Esophagus squamous epithelium (tissue), 5 donors: Measurements from ENCODE around the gene NUP205. TPM values are rescaled to one million over a fixed set of nuclear protein-coding genes. Genes with fewer than 3 reads are reported as not detected.
"Not testable (repeated sequence)": the region's sequence is repeated elsewhere in the genome, so short reads cannot be mapped to it uniquely, and the experiment has no call there.

Experiments used
- DNase-seq: peaks from one replicate; lab custom pipeline; 2025; lab: John Stamatoyannopoulos, UW
- H3K27ac ChIP-seq, 4 donors: fragments of 200-600 bp; sonication (generic); one replicate each; pipeline ENCODE4 v1.5.1; 2016 to 2019; ENCODE audit warnings: mild to moderate bottlenecking in 1 of 4
- H3K27me3 ChIP-seq, 4 donors: fragments of 200-600 bp; sonication (generic); 1 replicate in 3 of 4; 2 replicates in 1 of 4; pipeline versions ENCODE4 v1.5.1 to v1.6.0; 2017 to 2021; ENCODE audit warnings: antibody characterized with exemption in 1 of 4
- H3K36me3 ChIP-seq, 3 donors: fragments of 200-600 bp; sonication (generic); one replicate each; pipeline ENCODE4 v1.5.1; 2016 to 2019
- H3K4me1 ChIP-seq, 3 donors: fragments of 200-600 bp; sonication (generic); one replicate each; pipeline ENCODE4 v1.5.1; 2017 to 2019
- H3K4me3 ChIP-seq, 4 donors: fragments of 200-600 bp; sonication (generic); 1 replicate in 3 of 4; 2 replicates in 1 of 4; pipeline ENCODE4 v1.5.1; 2016 to 2019; ENCODE audit warnings: mild to moderate bottlenecking in 2 of 4, moderate library complexity in 1 of 4
- H3K9me3 ChIP-seq, 3 donors: fragments of 200-600 bp; sonication (generic); one replicate each; pipeline ENCODE4 v1.5.1; 2016 to 2019
- POLR2A ChIP-seq, 4 donors: fragments of 450-650 bp; IDR thresholded peaks; one replicate each; pipeline ENCODE4 v1.6.1; 2017; ENCODE audit warnings: antibody characterized with exemption in 4 of 4, mild to moderate bottlenecking in 4 of 4, moderate library complexity in 3 of 4
- WGBS, 2 donors: methylation state at CpG; one replicate each; pipeline ENCODE4 v1.1.5; 2018; 5-methylcytosine and 5-hydroxymethylcytosine counted together
- intact Hi-C: fragments of 100-400 bp; cut with DNase I; formaldehyde crosslinking; loops from one replicate; pipeline ENCODE4 v1.15.0; 2022
- total RNA-seq, 4 donors: library from RNA; depleted of rRNA; stranded (reverse); fragments of >200 nt; gene quantifications; one replicate each; pipeline ENCODE4 v1.1.0, GENCODE V29; 2016
- TF ChIP-seq, protein P1 (sequence below), 6 experiments: fragments of 450-650 bp in 4 of 6; fragments of 200-600 bp in 2 of 6; sonication (generic) in 2 of 6; IDR thresholded peaks; one replicate each; pipeline ENCODE4 v1.5.1; 2016 to 2019; ENCODE audit warnings: antibody characterized with exemption in 6 of 6, mild to moderate bottlenecking in 4 of 6, moderate library complexity in 4 of 6
- donor health status: DM: yes; HTN: yes; CAD: no.

Gene NUP205
- total RNA-seq, 4 donors from 2014 or later, result 33.8 to 60.5 (median 48.1) TPM

DNA sequence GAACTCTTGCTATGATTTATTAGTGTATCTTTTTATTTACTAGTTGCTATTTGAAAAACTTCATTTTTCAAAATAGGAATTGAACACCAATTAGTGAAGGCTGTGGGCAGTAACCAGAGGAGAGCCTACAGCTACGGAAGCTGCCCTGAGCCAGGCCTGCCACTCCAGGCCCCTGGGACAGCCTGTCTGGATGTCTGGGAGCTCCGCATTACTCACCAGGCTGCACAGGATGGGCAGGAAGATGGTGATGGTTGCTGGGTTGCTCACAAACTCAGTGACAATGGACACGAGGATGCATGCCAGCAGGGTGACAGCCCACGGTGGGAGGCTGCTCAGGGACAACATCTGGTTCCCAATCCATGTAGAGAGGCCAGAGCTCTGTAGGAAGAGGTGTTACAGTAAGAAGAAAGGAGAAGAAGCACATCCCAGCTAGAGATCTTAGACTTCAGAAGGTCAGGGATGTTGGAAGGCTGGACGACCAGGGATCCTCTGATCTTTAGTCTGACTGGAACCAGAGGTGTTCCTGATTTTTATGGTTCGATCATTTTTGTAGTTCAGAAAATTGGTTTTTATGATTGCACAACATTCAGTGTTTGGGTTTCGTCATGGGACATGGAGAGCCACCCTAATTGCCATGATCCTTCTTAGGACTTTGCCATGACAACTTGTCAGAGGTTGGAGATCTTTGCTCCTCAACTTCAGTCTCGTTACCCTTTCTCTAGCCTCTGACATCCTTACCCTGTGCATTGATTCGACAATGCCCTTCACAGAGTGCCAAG is 127.8 kb downstream of the NUP205 start:
- H3K9me3 ChIP-seq, result no peaks in the 10 kb centered on the region
- DNase-seq, result no peak
- H3K27ac ChIP-seq, result no peak overlapping the region
- H3K4me1 ChIP-seq, result peaks cover 0 to 36% (median 15%) of the 10 kb centered on the region in 3 donors
- no peak for TF ChIP-seq POLR2A (IDR thresholded peaks at IDR 0.05)
- TF ChIP-seq, protein P1, sequence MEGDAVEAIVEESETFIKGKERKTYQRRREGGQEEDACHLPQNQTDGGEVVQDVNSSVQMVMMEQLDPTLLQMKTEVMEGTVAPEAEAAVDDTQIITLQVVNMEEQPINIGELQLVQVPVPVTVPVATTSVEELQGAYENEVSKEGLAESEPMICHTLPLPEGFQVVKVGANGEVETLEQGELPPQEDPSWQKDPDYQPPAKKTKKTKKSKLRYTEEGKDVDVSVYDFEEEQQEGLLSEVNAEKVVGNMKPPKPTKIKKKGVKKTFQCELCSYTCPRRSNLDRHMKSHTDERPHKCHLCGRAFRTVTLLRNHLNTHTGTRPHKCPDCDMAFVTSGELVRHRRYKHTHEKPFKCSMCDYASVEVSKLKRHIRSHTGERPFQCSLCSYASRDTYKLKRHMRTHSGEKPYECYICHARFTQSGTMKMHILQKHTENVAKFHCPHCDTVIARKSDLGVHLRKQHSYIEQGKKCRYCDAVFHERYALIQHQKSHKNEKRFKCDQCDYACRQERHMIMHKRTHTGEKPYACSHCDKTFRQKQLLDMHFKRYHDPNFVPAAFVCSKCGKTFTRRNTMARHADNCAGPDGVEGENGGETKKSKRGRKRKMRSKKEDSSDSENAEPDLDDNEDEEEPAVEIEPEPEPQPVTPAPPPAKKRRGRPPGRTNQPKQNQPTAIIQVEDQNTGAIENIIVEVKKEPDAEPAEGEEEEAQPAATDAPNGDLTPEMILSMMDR (IDR thresholded peaks at IDR 0.05), result no peak
- no peaks in the 10 kb centered on the region for H3K27me3 ChIP-seq
- H3K36me3 ChIP-seq, result peaks cover 0 to 48% (median 0%) of the 10 kb centered on the region in 3 donors
- no peak overlapping the region for H3K4me3 ChIP-seq
- 67 to 95% methylated on average over 6 to 7 of the region's 9 CpGs for WGBS, 2 donors
- intact Hi-C loops, result no loop called here

DNA sequence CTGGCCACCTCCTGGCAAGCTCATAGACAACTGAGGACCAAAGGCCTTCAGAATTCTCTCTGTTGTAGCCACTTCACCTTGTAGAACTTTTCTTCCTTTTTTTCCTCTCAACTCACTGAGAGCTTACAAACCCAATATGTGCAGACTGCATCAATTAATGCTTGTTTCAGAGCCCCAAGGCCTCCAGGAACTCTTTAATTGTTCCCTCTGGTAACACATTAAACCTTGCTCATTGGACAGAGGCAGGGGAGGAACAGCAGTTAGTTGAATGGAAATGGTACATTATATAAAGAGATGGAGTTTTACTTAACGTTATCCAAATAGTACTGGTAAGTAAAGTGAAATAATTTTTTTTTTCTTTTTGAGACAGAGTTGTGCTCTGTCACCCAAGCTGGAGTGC is 129.7 kb downstream of the NUP205 start:
- Histone ChIP-seq H3K36me3 (peaks cover 0 to 55% (median 7%) of the 10 kb centered on the region in 3 donors), H3K27me3 (no peaks in the 10 kb centered on the region), H3K4me1 (peaks cover 0 to 21% (median 11%) of the 10 kb centered on the region in 3 donors), H3K27ac (no peak overlapping the region), H3K9me3 (no peaks in the 10 kb centered on the region), H3K4me3 (no peak overlapping the region)
- 42 to 46% methylated on average over 1 of the region's 1 CpG for WGBS, 2 donors
- DNase-seq, result no peak
- intact Hi-C loops, result no loop called here
- TF ChIP-seq POLR2A (IDR thresholded peaks at IDR 0.05), result no peak
- TF ChIP-seq, protein P1 (IDR thresholded peaks at IDR 0.05), result no peak

DNA sequence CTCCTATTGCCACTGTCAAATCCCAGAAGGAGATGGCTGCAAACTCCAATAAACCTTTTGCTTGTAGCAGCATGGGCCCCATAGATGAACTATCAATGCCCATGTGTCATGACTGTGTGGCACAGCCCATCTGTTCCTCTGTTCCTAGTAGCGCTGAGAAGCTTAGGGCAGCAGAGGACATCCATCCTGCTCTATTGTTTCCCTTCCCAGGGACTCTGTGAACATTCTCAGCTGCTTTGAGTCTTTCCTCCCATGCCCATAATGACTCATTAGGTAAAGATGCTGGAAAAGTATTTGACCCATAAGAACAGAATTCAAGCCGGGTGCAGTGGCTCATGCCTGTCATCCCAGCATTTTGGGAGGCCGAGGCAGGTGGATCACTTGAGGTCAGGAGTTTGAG is 132.8 kb downstream of the NUP205 start:
- TF ChIP-seq, protein P1 (IDR thresholded peaks at IDR 0.05), result no peak
- no peak for TF ChIP-seq POLR2A (IDR thresholded peaks at IDR 0.05)
- Histone ChIP-seq H3K27ac (no peak overlapping the region), H3K9me3 (no peaks in the 10 kb centered on the region), H3K4me1 (no peaks in the 10 kb centered on the region), H3K4me3 (no peak overlapping the region), H3K36me3 (peaks cover 0 to 71% (median 7%) of the 10 kb centered on the region in 3 donors), H3K27me3 (no peaks in the 10 kb centered on the region)
- DNase-seq, result no peak
- WGBS, 2 donors, result 96 to 100% methylated on average over 1 to 3 of the region's 3 CpGs
- intact Hi-C loops, result no loop called here

DNA sequence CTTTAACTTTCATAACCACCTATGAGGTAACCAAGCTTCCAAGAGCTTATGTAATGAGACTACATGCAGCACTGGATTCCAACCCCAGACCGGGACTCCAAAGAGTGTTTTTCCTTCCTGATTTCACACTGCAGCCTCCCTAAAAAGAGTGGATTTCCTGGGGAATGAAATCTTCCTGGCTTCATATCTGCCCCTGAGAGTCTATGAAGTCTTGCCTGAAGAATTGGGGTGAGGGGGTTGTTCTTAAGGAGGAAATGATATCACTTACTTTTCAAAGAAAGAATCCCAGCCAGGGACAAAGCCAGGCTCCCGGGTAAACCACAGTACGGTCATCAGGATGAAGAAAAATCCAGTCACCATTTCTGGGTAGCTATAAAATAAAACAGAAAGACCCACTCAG is 134.3 kb downstream of the NUP205 start:
- Histone ChIP-seq H3K4me1 (peaks cover 0 to 3% (median 0%) of the 10 kb centered on the region in 3 donors), H3K36me3 (peaks cover 0 to 63% (median 7%) of the 10 kb centered on the region in 3 donors), H3K9me3 (no peaks in the 10 kb centered on the region), H3K4me3 (no peak overlapping the region), H3K27me3 (no peaks in the 10 kb centered on the region), H3K27ac (no peak overlapping the region)
- TF ChIP-seq, protein P1 (IDR thresholded peaks at IDR 0.05), result no peak
- TF ChIP-seq POLR2A (IDR thresholded peaks at IDR 0.05), result no peak
- DNase-seq, result no peak
- 67 to 97% methylated on average over 3 of the region's 3 CpGs for WGBS, 2 donors
- intact Hi-C loops, result no loop called here

DNA sequence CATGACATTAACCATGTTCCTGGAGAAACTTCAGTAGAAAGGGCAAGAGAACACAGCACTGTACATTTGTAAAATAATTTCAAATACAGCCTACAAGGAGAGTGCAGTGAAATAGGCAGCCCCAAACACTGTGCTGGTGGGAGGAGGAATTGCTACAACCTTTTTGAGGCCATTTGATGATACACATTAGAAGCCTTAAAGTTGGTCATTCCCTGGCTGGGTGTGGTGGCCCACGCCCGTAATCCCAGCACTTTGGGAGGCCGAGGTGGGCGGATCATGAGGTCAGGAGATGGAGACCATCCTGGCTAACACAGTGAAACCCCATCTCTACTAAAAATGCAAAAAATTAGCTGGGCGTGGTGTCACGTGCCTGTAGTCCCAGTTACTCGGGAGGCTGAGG is 134.9 kb downstream of the NUP205 start:
- H3K27ac ChIP-seq, H3K27me3 ChIP-seq, H3K4me1 ChIP-seq, H3K4me3 ChIP-seq, DNase-seq, intact Hi-C loops, H3K9me3 ChIP-seq: not testable (repeated sequence)
- WGBS, 2 donors, result 93% methylated on average over 7 of the region's 7 CpGs; no CpG with 5 or more reads in 1 of the 2 donors
- H3K36me3 ChIP-seq, result peaks cover 0 to 63% (median 7%) of the 10 kb centered on the region in 3 donors
